Middle frontal gyrus (tissue), 1 donor: ENCODE measurements around the gene HYOU1.
"Not testable (repeated sequence)": the region's sequence is repeated elsewhere in the genome, so short reads cannot be mapped to it uniquely, and the experiment has no call there.

Experiments used
- DNase-seq: peaks from one replicate; pipeline ENCODE4 v3.0.0-alpha.2; 2015; ENCODE audit warnings: low spot score; ENCODE audit errors: extremely low spot score

HYOU1 gene

GRCh38 chr11:119087747-119088241 lies 30.8 kb upstream of the HYOU1 start:
- no peak for DNase-seq

GRCh38 chr11:119087123-119087522 lies 30.1 kb upstream of the HYOU1 start:
- DNase-seq = no peak

- DNase-seq = no peak
These were observed 28.4 kb upstream of the HYOU1 start for GRCh38 chr11:119085437-119085847.

GRCh38 chr11:119084663-119085436 lies 27.8 kb upstream of the HYOU1 start, which contains the start of gene HMBS:
Gene HMBS, plus strand, starts transcription at chr11:119084881. Its CDS starts 153 bp downstream, at chr11:119085034.
- peak; percentile 96 for DNase-seq

- no peak for DNase-seq
These were observed 24.8 kb upstream of the HYOU1 start for GRCh38 chr11:119081682-119082260.

GRCh38 chr11:119078675-119079420 lies 21.8 kb upstream of the HYOU1 start:
- DNase-seq = no peak

GRCh38 chr11:119077839-119078238 lies 20.8 kb upstream of the HYOU1 start:
- DNase-seq = no peak

GRCh38 chr11:119067371-119068222 lies 10.6 kb upstream of the HYOU1 start, which contains the start of gene VPS11:
Gene VPS11, plus strand, starts transcription at chr11:119067818. Its CDS starts 6 bp downstream, at chr11:119067824.
- DNase-seq = peak; percentile 95

GRCh38 chr11:119065369-119065768 lies 8.4 kb upstream of the HYOU1 start:
- no peak for DNase-seq

GRCh38 chr11:119062779-119063178 lies 5.8 kb upstream of the HYOU1 start:
- no peak for DNase-seq

GRCh38 chr11:119061256-119061655 lies 4.3 kb upstream of the HYOU1 start:
- no peak for DNase-seq

- DNase-seq = not testable (repeated sequence)
These were observed 2.1 kb upstream of the HYOU1 start for GRCh38 chr11:119059128-119059527.

GRCh38 chr11:119056421-119056999 lies 495 bp downstream of the HYOU1 start:
- no peak for DNase-seq

GRCh38 chr11:119055901-119056300 lies 1.1 kb downstream of the HYOU1 start:
- no peak for DNase-seq

GRCh38 chr11:119054418-119054817 lies 2.6 kb downstream of the HYOU1 start:
- DNase-seq = no peak

GRCh38 chr11:119052163-119052814 lies 4.7 kb downstream of the HYOU1 start:
- no peak for DNase-seq

- no peak for DNase-seq
These were observed 5.4 kb downstream of the HYOU1 start for GRCh38 chr11:119051440-119052162.

- no peak for DNase-seq
These were observed 7.9 kb downstream of the HYOU1 start for GRCh38 chr11:119049081-119049480.

- no peak for DNase-seq
These were observed 8.4 kb downstream of the HYOU1 start for GRCh38 chr11:119048644-119049043.
